Measurements from ENCODE around the gene AAMP.

The AAMP gene

GRCh38 chr2:218277921-218278320 lies 8.0 kb upstream of the AAMP start:
- H3K36me3 ChIP-seq (ENCODE audit: insufficient read depth, low read length): peaks cover 47% of the 10 kb centered on the region
- no peaks in the 10 kb centered on the region for H3K9me3 ChIP-seq (ENCODE audit: insufficient read depth, low read length, severe bottlenecking)
- H3K27ac ChIP-seq (ENCODE audit: low read length): no peak overlapping the region
- H3K79me2 ChIP-seq (ENCODE audit: insufficient read depth, low read length): no peaks in the 10 kb centered on the region
- no peak overlapping the region for H3K4me2 ChIP-seq (ENCODE audit: insufficient read depth, low read length)
- H4K20me1 ChIP-seq (ENCODE audit: insufficient read depth, low read length): no peaks in the 10 kb centered on the region; the same call in 1 of the 2 replicates
- H3K4me3 ChIP-seq (ENCODE audit: low read depth in 1 of 2, low read length in 2 of 2): no peak overlapping the region
- H2AFZ ChIP-seq (ENCODE audit: low read depth, low read length): no peak overlapping the region
- TF ChIP-seq CTCF (IDR thresholded peaks at IDR 0.05; ENCODE audit: borderline replicate concordance, extremely low read depth, low read length, poor library complexity, severe bottlenecking) (no peak), EZH2 (IDR thresholded peaks at IDR 0.05; ENCODE audit: borderline replicate concordance, low read depth, low read length, severe bottlenecking) (no peak)
- DNase-seq (no peak), ATAC-seq (ENCODE audit: insufficient read depth, low read depth) (no peak)
- no peaks in the 10 kb centered on the region for H3K27me3 ChIP-seq (ENCODE audit: insufficient read depth, low read length, poor library complexity)
- H3K9ac ChIP-seq (ENCODE audit: low read depth, low read length): no peak overlapping the region
- H3K4me1 ChIP-seq (ENCODE audit: insufficient read depth, low read length): peaks cover 2% of the 10 kb centered on the region

- Histone ChIP-seq H4K20me1 (ENCODE audit: insufficient read depth, low read length) (peaks cover under 1% of the 10 kb centered on the region; the same call in 1 of the 2 replicates), H3K4me1 (ENCODE audit: insufficient read depth, low read length) (peaks cover 10% of the 10 kb centered on the region), H3K9me3 (ENCODE audit: insufficient read depth, low read length, severe bottlenecking) (no peaks in the 10 kb centered on the region), H3K79me2 (ENCODE audit: insufficient read depth, low read length) (peaks cover 5% of the 10 kb centered on the region), H2AFZ (ENCODE audit: low read depth, low read length) (no peak overlapping the region), H3K27me3 (ENCODE audit: insufficient read depth, low read length, poor library complexity) (no peaks in the 10 kb centered on the region), H3K27ac (ENCODE audit: low read length) (no peak overlapping the region), H3K4me2 (ENCODE audit: insufficient read depth, low read length) (no peak overlapping the region), H3K36me3 (ENCODE audit: insufficient read depth, low read length) (peaks cover 55% of the 10 kb centered on the region), H3K9ac (ENCODE audit: low read depth, low read length) (no peak overlapping the region), H3K4me3 (ENCODE audit: low read depth in 1 of 2, low read length in 2 of 2) (no peak overlapping the region)
- DNase-seq: no peak
- TF ChIP-seq EZH2 (IDR thresholded peaks at IDR 0.05; ENCODE audit: borderline replicate concordance, low read depth, low read length, severe bottlenecking) (no peak), CTCF (IDR thresholded peaks at IDR 0.05; ENCODE audit: borderline replicate concordance, extremely low read depth, low read length, poor library complexity, severe bottlenecking) (peak; percentile 19)
- no peak for ATAC-seq (ENCODE audit: insufficient read depth, low read depth)
These were observed 7.2 kb upstream of the AAMP start for GRCh38 chr2:218276986-218277755.

- TF ChIP-seq CTCF (IDR thresholded peaks at IDR 0.05; ENCODE audit: borderline replicate concordance, extremely low read depth, low read length, poor library complexity, severe bottlenecking) (no peak), EZH2 (IDR thresholded peaks at IDR 0.05; ENCODE audit: borderline replicate concordance, low read depth, low read length, severe bottlenecking) (no peak)
- H3K4me2 ChIP-seq (ENCODE audit: insufficient read depth, low read length): no peak overlapping the region
- no peak for DNase-seq
- peaks cover 21% of the 10 kb centered on the region for H3K79me2 ChIP-seq (ENCODE audit: insufficient read depth, low read length)
- H3K4me3 ChIP-seq (ENCODE audit: low read depth in 1 of 2, low read length in 2 of 2): no peak overlapping the region
- peaks cover 3% of the 10 kb centered on the region; the same call in 1 of the 2 replicates for H4K20me1 ChIP-seq (ENCODE audit: insufficient read depth, low read length)
- ATAC-seq (ENCODE audit: insufficient read depth, low read depth): no peak
- H3K4me1 ChIP-seq (ENCODE audit: insufficient read depth, low read length): peaks cover 23% of the 10 kb centered on the region
- no peaks in the 10 kb centered on the region for H3K9me3 ChIP-seq (ENCODE audit: insufficient read depth, low read length, severe bottlenecking)
- H2AFZ ChIP-seq (ENCODE audit: low read depth, low read length): no peak overlapping the region
- no peak overlapping the region for H3K9ac ChIP-seq (ENCODE audit: low read depth, low read length)
- H3K27ac ChIP-seq (ENCODE audit: low read length): no peak overlapping the region
- peaks cover 59% of the 10 kb centered on the region for H3K36me3 ChIP-seq (ENCODE audit: insufficient read depth, low read length)
- H3K27me3 ChIP-seq (ENCODE audit: insufficient read depth, low read length, poor library complexity): no peaks in the 10 kb centered on the region
These were observed 5.6 kb upstream of the AAMP start for GRCh38 chr2:218275371-218276072.

All from DND-41 (cell line).